ENCODE measurements around the gene SPOCD1.

GRCh38 chr1:31822766-31823165 is 6.9 kb upstream of the SPOCD1 start:
- TF ChIP-seq CTCF (IDR thresholded peaks at IDR 0.05), result no peak
- no peak for TF ChIP-seq POLR2A (IDR thresholded peaks at IDR 0.05)
- TF ChIP-seq POLR2AphosphoS5 (IDR thresholded peaks at IDR 0.05), result no peak
- TF ChIP-seq EP300 (IDR thresholded peaks at IDR 0.05; ENCODE audit: low read depth), result no peak

All from transverse colon (tissue), 4 donors.